Measurements from ENCODE around the gene THAP5.

THAP5 gene

GRCh38 chr7:108578937-108579336 lies 9.4 kb upstream of the THAP5 start:
- Histone ChIP-seq H3K27ac (ENCODE audit: low read length) (no peak overlapping the region), H3K9ac (ENCODE audit: low read depth, low read length) (no peak overlapping the region), H4K20me1 (ENCODE audit: insufficient read depth, low read length) (no peaks in the 10 kb centered on the region), H3K4me3 (ENCODE audit: low read depth in 1 of 2, low read length in 2 of 2) (no peak overlapping the region), H2AFZ (ENCODE audit: low read depth, low read length) (no peak overlapping the region), H3K36me3 (ENCODE audit: insufficient read depth, low read length) (peaks cover 32% of the 10 kb centered on the region), H3K4me1 (ENCODE audit: insufficient read depth, low read length) (no peaks in the 10 kb centered on the region), H3K27me3 (ENCODE audit: insufficient read depth, low read length, poor library complexity) (no peaks in the 10 kb centered on the region), H3K9me3 (ENCODE audit: insufficient read depth, low read length, severe bottlenecking) (peaks cover 22% of the 10 kb centered on the region), H3K79me2 (ENCODE audit: insufficient read depth, low read length) (0 out of 2 replicates have a peak, but pooled peaks cover 1% of the 10 kb centered on the region), H3K4me2 (ENCODE audit: insufficient read depth, low read length) (no peak overlapping the region)
- TF ChIP-seq EZH2 (IDR thresholded peaks at IDR 0.05; ENCODE audit: borderline replicate concordance, low read depth, low read length, severe bottlenecking): no peak
- ATAC-seq (ENCODE audit: insufficient read depth, low read depth) (no peak), DNase-seq (no peak)

GRCh38 chr7:108576116-108576515 lies 6.6 kb upstream of the THAP5 start:
- Histone ChIP-seq H3K9ac (ENCODE audit: low read depth, low read length) (no peak overlapping the region), H3K4me1 (ENCODE audit: insufficient read depth, low read length) (peaks cover 21% of the 10 kb centered on the region), H3K36me3 (ENCODE audit: insufficient read depth, low read length) (peaks cover 53% of the 10 kb centered on the region), H3K4me2 (ENCODE audit: insufficient read depth, low read length) (no peak overlapping the region), H3K4me3 (ENCODE audit: low read depth in 1 of 2, low read length in 2 of 2) (no peak overlapping the region), H3K27ac (ENCODE audit: low read length) (no peak overlapping the region), H3K79me2 (ENCODE audit: insufficient read depth, low read length) (peaks cover 23% of the 10 kb centered on the region), H4K20me1 (ENCODE audit: insufficient read depth, low read length) (peaks cover 2% of the 10 kb centered on the region; the same call in 1 of the 2 replicates), H3K27me3 (ENCODE audit: insufficient read depth, low read length, poor library complexity) (no peaks in the 10 kb centered on the region), H3K9me3 (ENCODE audit: insufficient read depth, low read length, severe bottlenecking) (peaks cover 22% of the 10 kb centered on the region), H2AFZ (ENCODE audit: low read depth, low read length) (no peak overlapping the region)
- TF ChIP-seq CTCF (IDR thresholded peaks at IDR 0.05; ENCODE audit: borderline replicate concordance, extremely low read depth, low read length, poor library complexity, severe bottlenecking): no peak
- TF ChIP-seq EZH2 (IDR thresholded peaks at IDR 0.05; ENCODE audit: borderline replicate concordance, low read depth, low read length, severe bottlenecking): no peak
- DNase-seq (no peak), ATAC-seq (ENCODE audit: insufficient read depth, low read depth) (no peak)

- Histone ChIP-seq H3K4me3 (ENCODE audit: low read depth in 1 of 2, low read length in 2 of 2) (no peak overlapping the region), H4K20me1 (ENCODE audit: insufficient read depth, low read length) (peaks cover 2% of the 10 kb centered on the region; the same call in 1 of the 2 replicates), H2AFZ (ENCODE audit: low read depth, low read length) (no peak overlapping the region), H3K9ac (ENCODE audit: low read depth, low read length) (no peak overlapping the region), H3K79me2 (ENCODE audit: insufficient read depth, low read length) (peaks cover 32% of the 10 kb centered on the region), H3K4me2 (ENCODE audit: insufficient read depth, low read length) (no peak overlapping the region), H3K9me3 (ENCODE audit: insufficient read depth, low read length, severe bottlenecking) (peaks cover 18% of the 10 kb centered on the region), H3K36me3 (ENCODE audit: insufficient read depth, low read length) (peaks cover 50% of the 10 kb centered on the region), H3K27ac (ENCODE audit: low read length) (no peak overlapping the region), H3K27me3 (ENCODE audit: insufficient read depth, low read length, poor library complexity) (no peaks in the 10 kb centered on the region), H3K4me1 (ENCODE audit: insufficient read depth, low read length) (peaks cover 24% of the 10 kb centered on the region)
- ATAC-seq (ENCODE audit: insufficient read depth, low read depth): no peak
- DNase-seq: no peak
- TF ChIP-seq EZH2 (IDR thresholded peaks at IDR 0.05; ENCODE audit: borderline replicate concordance, low read depth, low read length, severe bottlenecking) (no peak), CTCF (IDR thresholded peaks at IDR 0.05; ENCODE audit: borderline replicate concordance, extremely low read depth, low read length, poor library complexity, severe bottlenecking) (no peak)
These were observed 5.7 kb upstream of the THAP5 start for GRCh38 chr7:108575156-108575555.

- H3K4me1 ChIP-seq (ENCODE audit: insufficient read depth, low read length): peaks cover 39% of the 10 kb centered on the region
- no peak for TF ChIP-seq CTCF (IDR thresholded peaks at IDR 0.05; ENCODE audit: borderline replicate concordance, extremely low read depth, low read length, poor library complexity, severe bottlenecking)
- TF ChIP-seq EZH2 (IDR thresholded peaks at IDR 0.05; ENCODE audit: borderline replicate concordance, low read depth, low read length, severe bottlenecking): no peak
These were observed 3.0 kb upstream of the THAP5 start for GRCh38 chr7:108572480-108572879.

More at GRCh38 chr7:108572480-108572879, 3.0 kb upstream of the THAP5 start:
- no peaks in the 10 kb centered on the region for H3K27me3 ChIP-seq (ENCODE audit: insufficient read depth, low read length, poor library complexity)
- H3K4me3 ChIP-seq (ENCODE audit: low read depth in 1 of 2, low read length in 2 of 2): no peak overlapping the region
- peak overlapping the region; percentile 35; the same call in 1 of the 2 replicates for H3K4me2 ChIP-seq (ENCODE audit: insufficient read depth, low read length)
- DNase-seq (no peak), ATAC-seq (ENCODE audit: insufficient read depth, low read depth) (no peak)
- no peak overlapping the region for H3K27ac ChIP-seq (ENCODE audit: low read length)
- no peak overlapping the region for H3K9ac ChIP-seq (ENCODE audit: low read depth, low read length)
- H3K9me3 ChIP-seq (ENCODE audit: insufficient read depth, low read length, severe bottlenecking): no peaks in the 10 kb centered on the region
- peaks cover 57% of the 10 kb centered on the region for H3K79me2 ChIP-seq (ENCODE audit: insufficient read depth, low read length)
- H4K20me1 ChIP-seq (ENCODE audit: insufficient read depth, low read length): peaks cover 2% of the 10 kb centered on the region; the same call in 1 of the 2 replicates
- H2AFZ ChIP-seq (ENCODE audit: low read depth, low read length): no peak overlapping the region
- peaks cover 37% of the 10 kb centered on the region for H3K36me3 ChIP-seq (ENCODE audit: insufficient read depth, low read length)

Measured in DND-41 (cell line).